NCI-H460 (cell line): ENCODE measurements around the gene PDE4A. TPM values are rescaled to one million over a fixed set of nuclear protein-coding genes. Genes with fewer than 3 reads are reported as not detected.

ENCODE experiments used
- DNase-seq: peaks from one replicate; pipeline ENCODE4 v3.0.0-alpha.2; 2016; ENCODE audit warnings: low read depth; ENCODE audit errors: extremely low read depth
- total RNA-seq: library from RNA; depleted of rRNA; stranded (reverse); fragments of >200 nt; shearing (Covaris generic); gene quantifications from 2 replicates; pipeline ENCODE4 v1.2.3, GENCODE V29; 2014; rRNA removed

Gene PDE4A
- total RNA-seq, 1 experiment from 2014 or later = 2.1 TPM

DNA sequence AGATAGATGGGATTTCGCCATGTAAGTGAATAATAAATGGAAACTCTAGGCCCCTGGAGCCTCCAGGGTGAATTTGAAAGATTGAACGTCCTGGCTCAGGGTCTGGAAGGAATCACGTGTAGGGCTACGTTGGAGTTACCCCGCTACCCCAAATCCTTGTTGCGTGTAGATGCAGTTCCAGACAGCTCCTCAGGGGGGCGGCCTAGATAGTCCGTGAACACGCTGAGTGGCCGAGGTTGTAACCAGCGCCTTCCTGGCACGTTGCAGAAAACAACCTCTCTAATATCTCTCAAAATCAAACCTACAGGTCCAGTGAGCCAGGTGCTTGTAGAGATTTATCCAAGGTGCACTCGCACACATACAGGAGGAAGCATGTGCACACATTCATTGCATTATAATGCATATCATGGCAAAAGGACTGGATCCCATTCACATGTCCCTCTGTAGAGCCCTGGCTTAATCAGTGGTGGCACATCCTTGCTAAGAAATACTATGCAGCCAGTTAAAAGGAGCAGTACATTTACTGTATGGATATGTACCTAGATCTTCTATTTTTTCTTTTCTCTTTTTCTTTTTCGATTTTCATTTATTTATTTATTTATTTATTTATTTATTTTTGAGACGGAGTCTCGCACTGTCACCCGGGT lies 85.4 kb downstream of the PDE4A start:
- peak; percentile 49 for DNase-seq

DNA sequence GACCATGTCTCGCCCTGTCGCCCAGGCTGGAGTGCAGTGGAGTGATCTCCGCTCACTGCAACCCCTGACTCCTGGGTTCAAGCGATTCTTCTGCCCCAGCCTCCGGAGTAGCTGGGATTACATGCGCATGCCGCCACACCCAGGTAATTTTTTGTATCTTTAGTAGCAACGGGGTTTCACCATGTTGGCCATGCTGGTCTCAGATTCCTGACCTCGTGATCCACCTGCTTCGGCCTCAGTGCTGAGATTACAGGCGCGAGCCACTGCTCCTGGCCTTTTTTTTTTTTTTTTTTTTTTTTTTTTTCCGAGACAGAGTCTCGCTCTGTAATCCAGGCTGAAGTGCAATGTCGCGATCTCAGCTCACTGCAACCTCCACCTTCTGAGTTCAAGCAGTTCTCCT lies 87.7 kb downstream of the PDE4A start:
- no peak for DNase-seq

DNA sequence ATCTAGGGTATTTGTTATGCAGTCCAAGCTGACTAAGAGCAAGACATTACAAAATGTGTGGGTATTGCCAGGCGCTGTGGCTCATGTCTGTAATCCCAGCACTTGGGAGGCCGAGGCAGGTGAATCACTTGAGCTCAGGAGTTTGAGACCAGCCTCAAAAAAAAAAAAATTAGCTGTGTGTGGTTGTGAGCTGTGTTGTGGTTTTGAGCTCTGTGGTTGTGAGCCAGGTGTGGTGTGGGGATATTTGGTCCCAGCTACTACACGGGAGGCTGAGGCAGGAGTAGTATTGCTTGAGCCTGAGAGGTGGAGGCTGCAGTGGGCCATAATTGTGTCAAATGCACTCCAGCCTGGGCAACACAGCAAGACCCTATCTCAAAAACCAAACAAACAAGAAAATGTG lies 88.4 kb downstream of the PDE4A start:
- DNase-seq = no peak

DNA sequence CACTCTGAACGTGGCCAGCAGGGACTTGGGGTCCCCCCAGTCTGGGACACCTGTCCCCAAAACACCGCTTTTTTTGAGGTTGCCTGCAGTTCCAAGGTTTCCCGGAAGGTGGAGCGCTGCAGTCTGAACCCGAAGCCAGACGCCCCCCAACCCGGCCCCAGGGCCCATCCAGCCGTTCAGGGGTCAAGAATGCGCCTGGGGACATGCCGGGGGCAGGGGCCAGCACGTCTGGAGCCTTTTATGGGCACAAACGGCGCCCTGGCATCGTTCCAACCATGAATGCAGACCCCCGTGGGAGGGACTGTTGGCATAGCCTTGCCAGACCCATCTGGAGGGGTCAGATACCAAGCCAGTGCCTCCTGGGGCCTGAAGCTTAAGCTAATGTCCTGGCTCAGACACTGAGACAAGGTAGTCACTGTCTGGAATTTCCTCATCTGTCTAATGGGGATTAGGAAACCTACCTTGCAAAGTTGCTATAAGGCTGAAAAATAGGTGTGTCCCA lies 90.0 kb downstream of the PDE4A start:
- DNase-seq = no peak

DNA sequence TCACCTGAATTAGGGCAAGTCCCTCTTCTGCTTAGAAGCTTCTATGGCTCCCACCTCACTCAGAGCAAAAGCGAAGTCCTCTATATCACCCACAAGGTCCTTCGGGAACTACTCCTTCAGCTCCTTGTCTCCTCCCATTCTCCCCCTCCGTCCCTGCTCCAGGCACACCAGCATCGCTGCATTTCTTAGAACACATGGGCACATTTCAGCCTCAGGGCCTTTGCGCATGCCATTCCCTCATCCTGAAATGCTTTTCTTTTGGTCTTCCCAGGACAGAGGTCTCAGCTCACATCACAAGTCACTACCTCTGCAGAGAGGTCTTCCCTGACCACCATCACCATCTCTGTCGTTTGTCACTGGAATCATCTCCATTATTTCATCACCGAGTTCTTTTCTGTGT lies 92.9 kb downstream of the PDE4A start:
- DNase-seq = no peak

DNA sequence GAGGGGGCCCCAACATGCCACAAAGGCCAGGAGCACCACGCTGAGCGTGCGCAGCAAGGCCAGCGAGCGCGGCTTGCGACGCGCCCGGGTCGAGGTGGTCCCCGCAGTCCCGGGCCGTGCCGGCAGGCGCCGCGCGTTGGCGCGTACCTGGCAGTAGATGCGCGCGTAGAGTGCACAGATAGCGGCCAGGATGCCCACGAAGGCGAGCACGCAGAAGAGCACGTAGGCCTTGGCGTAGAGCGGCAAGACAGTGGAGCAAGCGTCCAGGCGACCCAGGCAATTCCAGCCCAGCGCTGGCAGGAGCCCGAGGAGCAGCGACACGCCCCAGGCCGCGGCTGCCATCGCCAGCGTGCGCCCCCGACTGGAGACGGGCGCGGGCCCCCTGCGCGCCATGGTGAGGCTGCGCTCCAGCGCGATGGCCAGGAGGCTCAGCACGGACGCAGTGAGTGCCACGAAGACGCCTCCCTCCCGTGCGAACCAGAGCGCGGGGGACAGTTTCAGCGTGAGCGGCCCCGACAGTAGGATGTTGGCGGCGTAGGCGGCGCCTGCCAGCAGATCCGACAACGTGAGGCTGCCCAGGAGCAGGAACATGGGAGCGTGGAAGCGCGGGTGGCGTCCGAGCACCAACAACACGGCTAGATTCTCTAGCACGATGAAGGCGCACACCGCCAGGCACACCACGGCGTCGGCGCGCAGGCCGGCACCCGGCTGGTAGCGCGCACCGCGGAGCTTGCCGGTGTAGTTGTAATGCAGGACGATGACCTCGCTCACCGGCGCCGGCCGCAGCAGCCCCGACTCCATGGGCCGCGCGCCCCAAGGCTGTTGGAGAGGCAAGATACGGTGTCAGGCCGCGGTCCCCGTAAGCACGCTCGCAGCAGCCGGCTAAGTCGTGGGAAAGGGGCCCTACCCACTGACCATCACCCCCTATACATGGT lies 94.1 kb downstream of the PDE4A start:
- DNase-seq = no peak

DNA sequence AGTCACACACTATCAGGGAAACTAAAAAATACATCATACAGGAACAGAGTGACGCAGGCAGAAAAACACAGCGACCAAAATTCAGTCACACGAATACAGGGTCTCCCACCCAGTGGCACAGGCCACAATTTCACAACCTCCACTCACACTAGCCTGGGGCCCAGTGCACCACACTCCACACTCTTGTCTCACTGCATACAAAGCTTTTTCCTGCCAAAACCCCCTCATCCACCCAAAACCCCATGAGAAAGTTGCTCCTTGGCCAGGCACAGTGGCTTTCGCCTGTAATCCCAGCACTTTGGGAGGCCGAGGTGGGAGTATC lies 95.7 kb downstream of the PDE4A start:
- DNase-seq = no peak

DNA sequence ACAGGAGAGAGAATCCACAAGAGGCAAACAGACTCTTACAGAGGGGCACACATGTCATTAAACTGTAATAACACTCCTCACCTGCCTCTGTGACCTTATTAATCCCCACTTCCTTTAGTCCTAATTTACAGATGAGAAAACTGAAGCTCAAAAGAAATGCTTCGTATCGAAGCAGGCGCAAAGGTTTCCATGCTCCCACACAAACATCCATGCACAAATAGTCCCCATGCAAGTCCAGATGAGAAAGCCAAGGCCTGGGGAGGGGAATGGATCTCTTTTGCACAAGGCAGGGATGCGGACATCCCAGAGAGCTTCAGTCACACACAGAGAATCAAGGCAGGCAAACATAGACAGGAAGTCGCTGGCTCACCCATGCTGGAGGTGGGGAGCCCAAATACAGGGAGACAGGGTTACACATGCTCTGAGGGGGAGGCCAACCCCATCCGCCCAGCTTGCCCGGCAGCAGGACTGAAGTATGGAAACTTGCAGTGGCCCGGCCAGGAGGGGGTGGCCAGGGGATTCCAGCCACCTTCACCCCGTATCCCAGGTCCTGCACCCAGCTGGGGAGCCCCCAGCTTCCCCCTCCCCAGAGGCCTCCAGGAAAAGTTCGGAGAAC lies 96.4 kb downstream of the PDE4A start:
- DNase-seq = no peak

DNA sequence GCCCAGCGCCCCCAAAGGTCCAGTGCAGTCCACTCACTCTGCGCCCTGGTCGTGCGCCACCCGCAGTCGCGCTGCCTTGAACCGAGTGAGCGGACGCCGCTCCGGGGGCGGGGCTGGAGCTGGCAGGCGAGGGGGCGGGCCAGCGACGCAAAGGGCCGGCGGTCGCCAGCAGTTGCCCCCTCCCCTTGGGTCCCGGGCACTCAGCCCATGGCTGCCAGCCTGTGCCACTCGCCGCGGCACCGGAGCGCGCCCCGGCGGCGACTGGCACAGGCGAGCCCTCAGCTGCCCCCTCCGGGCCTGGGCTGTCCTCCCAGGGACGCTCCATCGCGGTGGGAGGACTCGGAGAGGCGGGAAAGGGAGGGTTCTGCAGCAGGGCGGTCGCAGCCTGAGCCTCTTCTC lies 97.0 kb downstream of the PDE4A start, which contains the start of gene S1PR5:
S1PR5 (minus strand) TSS at position 87 of the 399 bp plus-strand sequence. CDS start 2,436 bp downstream, outside the sequence.
- DNase-seq = no peak

DNA sequence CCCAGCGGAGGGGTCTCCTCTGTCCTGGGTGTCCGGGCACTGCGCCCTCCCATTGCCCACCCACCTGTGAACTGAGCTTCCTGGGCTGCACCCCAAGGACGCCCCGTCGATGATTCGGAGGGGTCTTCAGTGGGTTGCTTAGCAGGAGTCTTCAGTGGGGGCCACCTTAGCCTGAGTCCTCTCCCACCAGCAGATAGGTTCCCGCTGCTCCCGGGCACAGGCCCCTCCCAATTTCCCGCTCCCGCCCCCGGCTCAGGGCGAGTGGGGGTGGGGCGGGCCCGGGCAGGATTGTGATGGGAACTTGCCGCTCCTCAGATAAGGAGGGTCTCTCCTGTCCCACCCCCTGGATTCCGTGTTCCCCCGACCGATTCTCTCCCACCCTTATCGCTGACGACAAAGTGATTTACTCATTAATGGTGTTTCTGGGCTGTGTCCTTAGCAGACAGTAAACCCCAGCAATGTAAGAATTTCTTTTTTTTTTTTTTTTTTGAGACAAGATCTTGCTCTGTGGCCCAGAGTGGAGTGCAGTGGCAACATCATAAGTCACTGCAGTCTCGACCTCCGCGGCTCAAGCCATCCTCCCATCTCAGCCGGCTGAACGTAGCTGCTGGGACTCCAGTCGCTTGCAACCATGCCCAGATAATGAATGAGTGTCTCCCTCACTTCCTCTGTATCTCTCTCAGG lies 97.6 kb downstream of the PDE4A start:
- no peak for DNase-seq

DNA sequence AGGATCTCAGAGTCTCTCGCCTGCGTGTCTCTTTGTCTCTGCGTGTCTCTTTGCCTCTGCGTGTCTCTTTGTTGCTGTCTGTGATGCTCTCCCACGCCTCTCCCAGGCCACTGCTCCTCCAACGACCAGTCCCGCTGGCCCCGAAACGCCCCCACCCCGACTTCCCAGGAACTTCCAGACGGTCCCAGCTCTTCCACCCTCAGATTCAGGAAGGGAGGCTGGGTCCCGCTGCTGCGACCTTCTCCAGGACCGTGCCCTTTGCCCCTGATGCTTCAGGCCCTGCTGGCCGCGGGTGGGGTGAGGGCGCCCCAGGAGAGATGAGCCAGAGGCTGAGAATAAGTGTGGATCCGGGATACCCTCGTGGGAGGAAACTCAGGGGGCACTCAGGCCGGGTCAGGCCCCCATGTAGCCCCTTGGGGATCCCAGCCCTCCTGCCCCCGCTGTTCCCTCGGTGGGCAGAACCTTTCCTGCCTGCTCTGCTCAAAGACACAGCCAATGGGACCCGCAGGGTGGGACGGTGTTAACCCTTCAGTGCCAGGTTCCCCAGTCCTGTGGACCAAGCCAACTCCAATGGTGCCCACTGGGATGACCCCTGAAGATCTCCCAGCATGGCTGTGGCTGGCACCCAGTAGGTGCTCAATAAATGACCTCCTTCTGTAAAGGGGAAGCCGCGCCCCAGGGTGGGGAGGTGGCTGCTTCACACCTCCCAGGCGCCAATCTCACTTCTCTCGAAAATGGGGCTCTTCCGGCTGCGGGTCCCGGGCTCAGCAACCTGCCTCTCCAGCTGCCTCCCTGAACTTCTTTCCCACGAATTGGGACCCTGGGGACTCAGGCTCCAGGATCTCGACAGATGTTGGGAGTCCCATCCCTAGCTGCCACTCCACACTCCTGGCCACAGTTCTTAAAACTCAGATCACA lies 98.4 kb downstream of the PDE4A start:
- no peak for DNase-seq

Other genes with a start within 250 kb of the PDE4A start
- 49.9 and 54.2 TPM in 2 replicates for gene DNMT1, start 225.6 kb upstream of the PDE4A start, total RNA-seq
- 1.5 and 1.8 TPM in 2 replicates for gene S1PR2, start 189.2 kb upstream of the PDE4A start, total RNA-seq
- gene MRPL4, start 168.3 kb upstream of the PDE4A start, total RNA-seq = 73.9 and 81.6 TPM in 2 replicates
- gene ICAM1, start 149.4 kb upstream of the PDE4A start, total RNA-seq = 1.1 and 1.6 TPM in 2 replicates
- gene ICAM4, start 133.6 kb upstream of the PDE4A start, total RNA-seq = not detected in 2 replicates
- 1.9 and 2.1 TPM in 2 replicates for gene ICAM5, start 130.6 kb upstream of the PDE4A start, total RNA-seq
- 1.2 and 2.8 TPM in 2 replicates for gene ZGLP1, start 110.7 kb upstream of the PDE4A start, total RNA-seq
- 12.6 and 18.0 TPM in 2 replicates for gene FDX2, start 104.5 kb upstream of the PDE4A start, total RNA-seq
- gene RAVER1, start 87.0 kb upstream of the PDE4A start, total RNA-seq = 9.5 and 10.7 TPM in 2 replicates
- 5.0 and 7.4 TPM in 2 replicates for gene ICAM3, start 80.9 kb upstream of the PDE4A start, total RNA-seq
- 43.4 and 43.9 TPM in 2 replicates for gene TYK2, start 40.0 kb upstream of the PDE4A start, total RNA-seq
- gene CDC37, start 17.0 kb upstream of the PDE4A start, total RNA-seq = 116 and 131 TPM in 2 replicates
- gene KEAP1, start 82.8 kb downstream of the PDE4A start, total RNA-seq = 65.7 and 70.5 TPM in 2 replicates
- gene S1PR5, start 96.9 kb downstream of the PDE4A start, total RNA-seq = 1.0 and 1.6 TPM in 2 replicates
- gene ATG4D, start 123.4 kb downstream of the PDE4A start, total RNA-seq = 27.4 and 38.9 TPM in 2 replicates
- gene KRI1, start 145.5 kb downstream of the PDE4A start, total RNA-seq = 17.3 and 18.7 TPM in 2 replicates
- gene CDKN2D, start 148.4 kb downstream of the PDE4A start, total RNA-seq = 3.5 and 4.2 TPM in 2 replicates
- gene AP1M2, start 166.8 kb downstream of the PDE4A start, total RNA-seq = 12.3 and 13.5 TPM in 2 replicates
- 2.6 TPM in 2 replicates for gene SLC44A2, start 205.0 kb downstream of the PDE4A start, total RNA-seq
- gene ILF3, start 233.8 kb downstream of the PDE4A start, total RNA-seq = 101 and 112 TPM in 2 replicates